ENCODE data around the gene MCRIP1. TPM values are rescaled to one million over a fixed set of nuclear protein-coding genes. Genes with fewer than 3 reads are reported as not detected.

Gene MCRIP1
- total and polyA plus RNA-seq, 2 of the 8 experiments (the other 6 are each of a cell fraction or from before 2014, with no cell fraction given), result 103 to 151 TPM

GRCh38 chr17:81871387-81872230 lies 38.5 kb upstream of the MCRIP1 start (continued):
- no peak for TF ChIP-seq SP4 (IDR thresholded peaks at IDR 0.05; ENCODE audit: low read length)
- TF ChIP-seq GABPA (IDR thresholded peaks at IDR 0.05; ENCODE audit: borderline replicate concordance, insufficient read depth, low read length), result peak; percentile 68; the same call in 1 of the 2 replicates
- no peak for TF ChIP-seq ZNF274 (IDR thresholded peaks at IDR 0.05; ENCODE audit: borderline replicate concordance, extremely low read depth, low read length)
- TF ChIP-seq E2F6 (IDR thresholded peaks at IDR 0.05), result peak; percentile 83
- TF ChIP-seq, protein P1, sequence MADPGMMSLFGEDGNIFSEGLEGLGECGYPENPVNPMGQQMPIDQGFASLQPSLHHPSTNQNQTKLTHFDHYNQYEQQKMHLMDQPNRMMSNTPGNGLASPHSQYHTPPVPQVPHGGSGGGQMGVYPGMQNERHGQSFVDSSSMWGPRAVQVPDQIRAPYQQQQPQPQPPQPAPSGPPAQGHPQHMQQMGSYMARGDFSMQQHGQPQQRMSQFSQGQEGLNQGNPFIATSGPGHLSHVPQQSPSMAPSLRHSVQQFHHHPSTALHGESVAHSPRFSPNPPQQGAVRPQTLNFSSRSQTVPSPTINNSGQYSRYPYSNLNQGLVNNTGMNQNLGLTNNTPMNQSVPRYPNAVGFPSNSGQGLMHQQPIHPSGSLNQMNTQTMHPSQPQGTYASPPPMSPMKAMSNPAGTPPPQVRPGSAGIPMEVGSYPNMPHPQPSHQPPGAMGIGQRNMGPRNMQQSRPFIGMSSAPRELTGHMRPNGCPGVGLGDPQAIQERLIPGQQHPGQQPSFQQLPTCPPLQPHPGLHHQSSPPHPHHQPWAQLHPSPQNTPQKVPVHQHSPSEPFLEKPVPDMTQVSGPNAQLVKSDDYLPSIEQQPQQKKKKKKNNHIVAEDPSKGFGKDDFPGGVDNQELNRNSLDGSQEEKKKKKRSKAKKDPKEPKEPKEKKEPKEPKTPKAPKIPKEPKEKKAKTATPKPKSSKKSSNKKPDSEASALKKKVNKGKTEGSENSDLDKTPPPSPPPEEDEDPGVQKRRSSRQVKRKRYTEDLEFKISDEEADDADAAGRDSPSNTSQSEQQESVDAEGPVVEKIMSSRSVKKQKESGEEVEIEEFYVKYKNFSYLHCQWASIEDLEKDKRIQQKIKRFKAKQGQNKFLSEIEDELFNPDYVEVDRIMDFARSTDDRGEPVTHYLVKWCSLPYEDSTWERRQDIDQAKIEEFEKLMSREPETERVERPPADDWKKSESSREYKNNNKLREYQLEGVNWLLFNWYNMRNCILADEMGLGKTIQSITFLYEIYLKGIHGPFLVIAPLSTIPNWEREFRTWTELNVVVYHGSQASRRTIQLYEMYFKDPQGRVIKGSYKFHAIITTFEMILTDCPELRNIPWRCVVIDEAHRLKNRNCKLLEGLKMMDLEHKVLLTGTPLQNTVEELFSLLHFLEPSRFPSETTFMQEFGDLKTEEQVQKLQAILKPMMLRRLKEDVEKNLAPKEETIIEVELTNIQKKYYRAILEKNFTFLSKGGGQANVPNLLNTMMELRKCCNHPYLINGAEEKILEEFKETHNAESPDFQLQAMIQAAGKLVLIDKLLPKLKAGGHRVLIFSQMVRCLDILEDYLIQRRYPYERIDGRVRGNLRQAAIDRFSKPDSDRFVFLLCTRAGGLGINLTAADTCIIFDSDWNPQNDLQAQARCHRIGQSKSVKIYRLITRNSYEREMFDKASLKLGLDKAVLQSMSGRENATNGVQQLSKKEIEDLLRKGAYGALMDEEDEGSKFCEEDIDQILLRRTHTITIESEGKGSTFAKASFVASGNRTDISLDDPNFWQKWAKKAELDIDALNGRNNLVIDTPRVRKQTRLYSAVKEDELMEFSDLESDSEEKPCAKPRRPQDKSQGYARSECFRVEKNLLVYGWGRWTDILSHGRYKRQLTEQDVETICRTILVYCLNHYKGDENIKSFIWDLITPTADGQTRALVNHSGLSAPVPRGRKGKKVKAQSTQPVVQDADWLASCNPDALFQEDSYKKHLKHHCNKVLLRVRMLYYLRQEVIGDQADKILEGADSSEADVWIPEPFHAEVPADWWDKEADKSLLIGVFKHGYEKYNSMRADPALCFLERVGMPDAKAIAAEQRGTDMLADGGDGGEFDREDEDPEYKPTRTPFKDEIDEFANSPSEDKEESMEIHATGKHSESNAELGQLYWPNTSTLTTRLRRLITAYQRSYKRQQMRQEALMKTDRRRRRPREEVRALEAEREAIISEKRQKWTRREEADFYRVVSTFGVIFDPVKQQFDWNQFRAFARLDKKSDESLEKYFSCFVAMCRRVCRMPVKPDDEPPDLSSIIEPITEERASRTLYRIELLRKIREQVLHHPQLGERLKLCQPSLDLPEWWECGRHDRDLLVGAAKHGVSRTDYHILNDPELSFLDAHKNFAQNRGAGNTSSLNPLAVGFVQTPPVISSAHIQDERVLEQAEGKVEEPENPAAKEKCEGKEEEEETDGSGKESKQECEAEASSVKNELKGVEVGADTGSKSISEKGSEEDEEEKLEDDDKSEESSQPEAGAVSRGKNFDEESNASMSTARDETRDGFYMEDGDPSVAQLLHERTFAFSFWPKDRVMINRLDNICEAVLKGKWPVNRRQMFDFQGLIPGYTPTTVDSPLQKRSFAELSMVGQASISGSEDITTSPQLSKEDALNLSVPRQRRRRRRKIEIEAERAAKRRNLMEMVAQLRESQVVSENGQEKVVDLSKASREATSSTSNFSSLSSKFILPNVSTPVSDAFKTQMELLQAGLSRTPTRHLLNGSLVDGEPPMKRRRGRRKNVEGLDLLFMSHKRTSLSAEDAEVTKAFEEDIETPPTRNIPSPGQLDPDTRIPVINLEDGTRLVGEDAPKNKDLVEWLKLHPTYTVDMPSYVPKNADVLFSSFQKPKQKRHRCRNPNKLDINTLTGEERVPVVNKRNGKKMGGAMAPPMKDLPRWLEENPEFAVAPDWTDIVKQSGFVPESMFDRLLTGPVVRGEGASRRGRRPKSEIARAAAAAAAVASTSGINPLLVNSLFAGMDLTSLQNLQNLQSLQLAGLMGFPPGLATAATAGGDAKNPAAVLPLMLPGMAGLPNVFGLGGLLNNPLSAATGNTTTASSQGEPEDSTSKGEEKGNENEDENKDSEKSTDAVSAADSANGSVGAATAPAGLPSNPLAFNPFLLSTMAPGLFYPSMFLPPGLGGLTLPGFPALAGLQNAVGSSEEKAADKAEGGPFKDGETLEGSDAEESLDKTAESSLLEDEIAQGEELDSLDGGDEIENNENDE (IDR thresholded peaks at IDR 0.05; ENCODE audit: insufficient replicate concordance, low read length), result no peak
- TF ChIP-seq SUZ12 (IDR thresholded peaks at IDR 0.05; ENCODE audit: low read length), result no peak
- TF ChIP-seq SP1 (IDR thresholded peaks at IDR 0.05; ENCODE audit: low read depth, low read length), result no peak
- no peak for TF ChIP-seq JUN (IDR thresholded peaks at IDR 0.05; ENCODE audit: low read depth, low read length)

Measured in H1 (cell line).